ENCODE results near the gene MRPS14.

DNA sequence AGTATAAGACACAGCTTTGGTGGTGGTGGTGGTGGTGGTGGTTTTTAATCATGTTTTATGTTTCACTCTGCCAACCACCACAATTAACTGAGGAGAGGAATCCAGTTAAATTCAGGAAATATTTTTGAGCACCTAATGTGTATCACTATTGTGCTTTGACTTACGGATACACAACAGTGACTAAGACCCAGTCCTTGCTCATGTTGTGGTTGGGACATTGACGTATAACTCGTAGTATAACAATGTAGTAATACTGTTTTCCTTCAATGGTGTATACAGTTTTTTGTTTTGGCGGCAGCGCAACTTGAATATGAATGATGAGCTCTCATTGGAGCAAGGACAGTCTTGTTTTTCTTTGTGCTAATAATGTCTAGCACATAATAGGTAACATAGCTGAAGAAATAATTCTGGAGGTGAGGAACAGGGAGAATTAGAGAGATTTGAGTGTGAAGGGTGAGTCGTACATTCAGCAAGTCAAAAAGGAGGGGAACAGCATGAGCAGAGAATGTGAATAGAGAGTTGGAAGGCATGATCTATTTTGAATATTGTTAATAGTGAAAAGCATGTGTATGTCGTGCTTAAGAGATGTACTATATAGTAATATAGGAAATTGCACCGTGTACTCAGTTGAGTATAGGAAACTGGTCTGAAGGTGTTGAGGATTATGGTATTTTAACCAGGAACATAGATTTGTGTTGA lies 18.0 kb downstream of the MRPS14 start:
- TF ChIP-seq, protein P1, sequence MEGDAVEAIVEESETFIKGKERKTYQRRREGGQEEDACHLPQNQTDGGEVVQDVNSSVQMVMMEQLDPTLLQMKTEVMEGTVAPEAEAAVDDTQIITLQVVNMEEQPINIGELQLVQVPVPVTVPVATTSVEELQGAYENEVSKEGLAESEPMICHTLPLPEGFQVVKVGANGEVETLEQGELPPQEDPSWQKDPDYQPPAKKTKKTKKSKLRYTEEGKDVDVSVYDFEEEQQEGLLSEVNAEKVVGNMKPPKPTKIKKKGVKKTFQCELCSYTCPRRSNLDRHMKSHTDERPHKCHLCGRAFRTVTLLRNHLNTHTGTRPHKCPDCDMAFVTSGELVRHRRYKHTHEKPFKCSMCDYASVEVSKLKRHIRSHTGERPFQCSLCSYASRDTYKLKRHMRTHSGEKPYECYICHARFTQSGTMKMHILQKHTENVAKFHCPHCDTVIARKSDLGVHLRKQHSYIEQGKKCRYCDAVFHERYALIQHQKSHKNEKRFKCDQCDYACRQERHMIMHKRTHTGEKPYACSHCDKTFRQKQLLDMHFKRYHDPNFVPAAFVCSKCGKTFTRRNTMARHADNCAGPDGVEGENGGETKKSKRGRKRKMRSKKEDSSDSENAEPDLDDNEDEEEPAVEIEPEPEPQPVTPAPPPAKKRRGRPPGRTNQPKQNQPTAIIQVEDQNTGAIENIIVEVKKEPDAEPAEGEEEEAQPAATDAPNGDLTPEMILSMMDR (IDR thresholded peaks at IDR 0.05), result no peak
- TF ChIP-seq POLR2A (IDR thresholded peaks at IDR 0.05), result no peak

All from adrenal gland (tissue), 5 donors.